Measurements from ENCODE around the gene UBE4B. TPM values are rescaled to one million over a fixed set of nuclear protein-coding genes. Genes with fewer than 3 reads are reported as not detected.

Gene UBE4B
- total RNA-seq, 1 experiment from 2014 or later, result 54.7 TPM

DNA sequence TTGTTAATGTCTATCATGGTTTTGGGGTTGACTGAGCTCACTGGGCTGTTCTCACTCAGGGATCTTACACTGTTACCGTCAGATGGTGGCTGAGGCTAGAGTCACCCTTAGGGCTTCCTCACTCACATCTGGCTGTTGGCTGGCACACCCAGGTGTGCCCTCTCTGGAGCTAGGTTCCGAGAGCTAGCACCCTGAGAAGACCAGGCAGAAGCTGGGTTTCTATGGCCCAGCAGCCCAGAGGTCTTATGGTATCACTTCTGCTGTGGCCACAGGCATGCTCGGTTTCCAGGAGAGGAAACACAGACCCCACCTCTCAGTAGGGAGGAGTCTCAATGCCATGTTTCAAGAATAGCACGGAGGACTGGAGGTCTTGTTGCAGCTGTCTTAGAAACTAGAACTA lies 156.9 kb downstream of the UBE4B start:
- Histone ChIP-seq H3K27me3 (ENCODE audit: control insufficient read depth, insufficient read depth, low read length) (no peaks in the 10 kb centered on the region), H3K4me3 (ENCODE audit: low read depth in 2 of 2, low read length in 2 of 2) (no peak overlapping the region), H3K36me3 (ENCODE audit: control insufficient read depth, insufficient read depth, low read length) (no peaks in the 10 kb centered on the region), H3K4me1 (ENCODE audit: control insufficient read depth, insufficient read depth, low read length) (no peaks in the 10 kb centered on the region), H3K27ac (ENCODE audit: low read length) (no peak overlapping the region), H3K9me3 (ENCODE audit: control insufficient read depth, insufficient read depth, low read depth, low read length) (no peaks in the 10 kb centered on the region)
- ChIA-PET POLR2A (no interaction called here), CTCF (no interaction called here)
- no TSS peak for BruUV-seq (replicated peaks)
- intact Hi-C loops (cut with micrococcal nuclease; ENCODE audit: unreplicated experiment) (no loop called here), in situ Hi-C loops (cut with HindIII; ENCODE audit: low pct_unique_long_range_greater_than_20kb, low sequenced_read_pairs) (no loop called here)
- ATAC-seq (no peak; the same call in 1 of the 2 replicates), DNase-seq (ENCODE audit: low read depth, low spot score) (no peak)
- TF ChIP-seq, protein P1, sequence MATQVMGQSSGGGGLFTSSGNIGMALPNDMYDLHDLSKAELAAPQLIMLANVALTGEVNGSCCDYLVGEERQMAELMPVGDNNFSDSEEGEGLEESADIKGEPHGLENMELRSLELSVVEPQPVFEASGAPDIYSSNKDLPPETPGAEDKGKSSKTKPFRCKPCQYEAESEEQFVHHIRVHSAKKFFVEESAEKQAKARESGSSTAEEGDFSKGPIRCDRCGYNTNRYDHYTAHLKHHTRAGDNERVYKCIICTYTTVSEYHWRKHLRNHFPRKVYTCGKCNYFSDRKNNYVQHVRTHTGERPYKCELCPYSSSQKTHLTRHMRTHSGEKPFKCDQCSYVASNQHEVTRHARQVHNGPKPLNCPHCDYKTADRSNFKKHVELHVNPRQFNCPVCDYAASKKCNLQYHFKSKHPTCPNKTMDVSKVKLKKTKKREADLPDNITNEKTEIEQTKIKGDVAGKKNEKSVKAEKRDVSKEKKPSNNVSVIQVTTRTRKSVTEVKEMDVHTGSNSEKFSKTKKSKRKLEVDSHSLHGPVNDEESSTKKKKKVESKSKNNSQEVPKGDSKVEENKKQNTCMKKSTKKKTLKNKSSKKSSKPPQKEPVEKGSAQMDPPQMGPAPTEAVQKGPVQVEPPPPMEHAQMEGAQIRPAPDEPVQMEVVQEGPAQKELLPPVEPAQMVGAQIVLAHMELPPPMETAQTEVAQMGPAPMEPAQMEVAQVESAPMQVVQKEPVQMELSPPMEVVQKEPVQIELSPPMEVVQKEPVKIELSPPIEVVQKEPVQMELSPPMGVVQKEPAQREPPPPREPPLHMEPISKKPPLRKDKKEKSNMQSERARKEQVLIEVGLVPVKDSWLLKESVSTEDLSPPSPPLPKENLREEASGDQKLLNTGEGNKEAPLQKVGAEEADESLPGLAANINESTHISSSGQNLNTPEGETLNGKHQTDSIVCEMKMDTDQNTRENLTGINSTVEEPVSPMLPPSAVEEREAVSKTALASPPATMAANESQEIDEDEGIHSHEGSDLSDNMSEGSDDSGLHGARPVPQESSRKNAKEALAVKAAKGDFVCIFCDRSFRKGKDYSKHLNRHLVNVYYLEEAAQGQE (IDR thresholded peaks at IDR 0.05; ENCODE audit: insufficient read depth in 1 of 2, low read depth in 2 of 2, low read length in 1 of 2), result no peak
- TF ChIP-seq SIN3A (IDR thresholded peaks at IDR 0.05; ENCODE audit: borderline replicate concordance, insufficient read depth, low read depth, low read length) (no peak), POLR2AphosphoS5 (IDR thresholded peaks at IDR 0.05; ENCODE audit: low read depth, low read length) (no peak), TCF7L2 (IDR thresholded peaks at IDR 0.05; ENCODE audit: low read depth, low read length) (no peak)
- TF ChIP-seq, protein P2, sequence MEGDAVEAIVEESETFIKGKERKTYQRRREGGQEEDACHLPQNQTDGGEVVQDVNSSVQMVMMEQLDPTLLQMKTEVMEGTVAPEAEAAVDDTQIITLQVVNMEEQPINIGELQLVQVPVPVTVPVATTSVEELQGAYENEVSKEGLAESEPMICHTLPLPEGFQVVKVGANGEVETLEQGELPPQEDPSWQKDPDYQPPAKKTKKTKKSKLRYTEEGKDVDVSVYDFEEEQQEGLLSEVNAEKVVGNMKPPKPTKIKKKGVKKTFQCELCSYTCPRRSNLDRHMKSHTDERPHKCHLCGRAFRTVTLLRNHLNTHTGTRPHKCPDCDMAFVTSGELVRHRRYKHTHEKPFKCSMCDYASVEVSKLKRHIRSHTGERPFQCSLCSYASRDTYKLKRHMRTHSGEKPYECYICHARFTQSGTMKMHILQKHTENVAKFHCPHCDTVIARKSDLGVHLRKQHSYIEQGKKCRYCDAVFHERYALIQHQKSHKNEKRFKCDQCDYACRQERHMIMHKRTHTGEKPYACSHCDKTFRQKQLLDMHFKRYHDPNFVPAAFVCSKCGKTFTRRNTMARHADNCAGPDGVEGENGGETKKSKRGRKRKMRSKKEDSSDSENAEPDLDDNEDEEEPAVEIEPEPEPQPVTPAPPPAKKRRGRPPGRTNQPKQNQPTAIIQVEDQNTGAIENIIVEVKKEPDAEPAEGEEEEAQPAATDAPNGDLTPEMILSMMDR (IDR thresholded peaks at IDR 0.05), result no peak

DNA sequence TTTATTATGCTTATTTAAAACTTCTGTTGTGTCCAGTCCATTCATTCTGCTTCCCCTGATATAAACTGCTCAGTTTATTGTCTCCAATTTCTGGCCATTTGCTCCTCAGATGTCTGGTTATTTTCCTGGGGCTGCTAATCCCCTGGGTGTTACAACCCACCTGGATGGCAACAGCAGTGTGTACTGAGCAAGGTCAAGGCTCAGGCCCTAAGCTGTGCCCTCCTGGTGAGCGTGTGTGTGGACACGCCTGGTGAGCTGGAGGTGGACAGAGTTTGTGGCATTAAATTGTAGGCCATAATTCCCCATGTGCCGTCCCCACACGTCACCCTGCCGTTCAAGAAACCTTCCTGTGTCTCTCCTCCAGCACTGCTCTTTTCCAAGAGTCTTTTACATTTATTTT lies 159.5 kb downstream of the UBE4B start:
- ChIA-PET CTCF (interaction anchor here (0.7 kb wide), 1 partner anchor 72 kb away, joined by 4 read pairs; no protein-coding TSS in a partner anchor), POLR2A (interaction anchor here (0.6 kb wide), 1 partner anchor 36 kb away, joined by 10 read pairs; no protein-coding TSS in a partner anchor)

More for the DNA sequence above, 159.5 kb downstream of the UBE4B start:
- no TSS peak for BruUV-seq (replicated peaks)
- Histone ChIP-seq H3K27me3 (ENCODE audit: control insufficient read depth, insufficient read depth, low read length) (no peaks in the 10 kb centered on the region), H3K4me3 (ENCODE audit: low read depth in 2 of 2, low read length in 2 of 2) (no peak overlapping the region), H3K36me3 (ENCODE audit: control insufficient read depth, insufficient read depth, low read length) (no peaks in the 10 kb centered on the region), H3K9me3 (ENCODE audit: control insufficient read depth, insufficient read depth, low read depth, low read length) (no peaks in the 10 kb centered on the region), H3K4me1 (ENCODE audit: control insufficient read depth, insufficient read depth, low read length) (no peaks in the 10 kb centered on the region), H3K27ac (ENCODE audit: low read length) (no peak overlapping the region)
- intact Hi-C loops (cut with micrococcal nuclease; ENCODE audit: unreplicated experiment), result no loop called here
- no peak for ATAC-seq
- no peak for TF ChIP-seq POLR2AphosphoS5 (IDR thresholded peaks at IDR 0.05; ENCODE audit: low read depth, low read length)
- TF ChIP-seq, protein P2 (IDR thresholded peaks at IDR 0.05), result no peak
- no peak for TF ChIP-seq TCF7L2 (IDR thresholded peaks at IDR 0.05; ENCODE audit: low read depth, low read length)
- TF ChIP-seq SIN3A (IDR thresholded peaks at IDR 0.05; ENCODE audit: borderline replicate concordance, insufficient read depth, low read depth, low read length), result no peak
- TF ChIP-seq, protein P1 (IDR thresholded peaks at IDR 0.05; ENCODE audit: insufficient read depth in 1 of 2, low read depth in 2 of 2, low read length in 1 of 2), result no peak
- in situ Hi-C loops (cut with HindIII; ENCODE audit: low pct_unique_long_range_greater_than_20kb, low sequenced_read_pairs), result no loop called here
- no peak for DNase-seq (ENCODE audit: low read depth, low spot score)
